Suprapubic skin (tissue), 3 donors: ENCODE results near the gene BARX1.

Experiments
- EP300 ChIP-seq: sonication (generic); formaldehyde crosslinking; IDR thresholded peaks from one replicate; pipeline ENCODE4 v1.6.1; 2017; ENCODE audit warnings: antibody characterized with exemption
- POLR2A ChIP-seq, 2 donors: fragments of 450-650 bp; IDR thresholded peaks; one replicate each; pipeline ENCODE4 v1.6.1; 2017; ENCODE audit warnings: antibody characterized with exemption in 2 of 2, mild to moderate bottlenecking in 2 of 2, moderate library complexity in 2 of 2
- TF ChIP-seq, protein P1 (sequence below), 2 donors: fragments of 200-600 bp in 1 of 2; fragments of 450-650 bp in 1 of 2; sonication (generic) in 1 of 2; IDR thresholded peaks; one replicate each; pipeline ENCODE4 v1.5.1; 2016 to 2019; ENCODE audit warnings: antibody characterized with exemption in 2 of 2, mild to moderate bottlenecking in 1 of 2, moderate library complexity in 1 of 2

DNA sequence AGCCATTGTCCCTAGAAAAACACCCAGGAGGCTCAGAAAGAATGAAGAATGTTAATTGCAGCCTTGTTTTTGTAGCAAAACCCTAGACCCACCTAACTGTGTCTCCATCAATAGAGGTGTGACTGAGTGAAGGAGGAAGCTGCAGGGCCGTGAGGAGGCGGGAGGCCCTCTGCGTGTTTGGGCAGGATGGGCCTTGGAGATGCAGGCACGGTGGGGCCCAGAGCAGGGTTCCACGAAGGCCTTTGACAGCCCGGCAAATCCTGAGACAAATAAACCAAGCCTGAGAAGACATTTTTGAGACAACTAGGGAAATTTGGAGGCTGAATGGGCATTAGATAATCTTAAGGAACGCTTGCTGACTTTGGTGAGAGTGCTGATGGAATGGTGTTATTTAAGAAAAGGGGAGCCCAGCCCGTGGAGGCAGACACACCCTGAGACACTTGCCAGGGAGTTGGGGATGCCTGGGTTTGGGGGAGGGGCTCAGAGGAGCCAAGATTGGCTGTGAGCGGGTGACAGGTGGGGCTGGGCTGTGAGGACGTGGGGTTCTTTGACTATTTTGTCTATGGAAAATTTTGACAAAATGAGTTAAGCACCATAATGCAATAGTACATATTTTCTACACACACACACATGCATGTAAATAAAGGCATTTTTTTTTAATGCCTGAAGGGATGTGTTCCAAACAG is 48.8 kb downstream of the BARX1 start:
- no peak for TF ChIP-seq POLR2A (IDR thresholded peaks at IDR 0.05)
- TF ChIP-seq, protein P1, sequence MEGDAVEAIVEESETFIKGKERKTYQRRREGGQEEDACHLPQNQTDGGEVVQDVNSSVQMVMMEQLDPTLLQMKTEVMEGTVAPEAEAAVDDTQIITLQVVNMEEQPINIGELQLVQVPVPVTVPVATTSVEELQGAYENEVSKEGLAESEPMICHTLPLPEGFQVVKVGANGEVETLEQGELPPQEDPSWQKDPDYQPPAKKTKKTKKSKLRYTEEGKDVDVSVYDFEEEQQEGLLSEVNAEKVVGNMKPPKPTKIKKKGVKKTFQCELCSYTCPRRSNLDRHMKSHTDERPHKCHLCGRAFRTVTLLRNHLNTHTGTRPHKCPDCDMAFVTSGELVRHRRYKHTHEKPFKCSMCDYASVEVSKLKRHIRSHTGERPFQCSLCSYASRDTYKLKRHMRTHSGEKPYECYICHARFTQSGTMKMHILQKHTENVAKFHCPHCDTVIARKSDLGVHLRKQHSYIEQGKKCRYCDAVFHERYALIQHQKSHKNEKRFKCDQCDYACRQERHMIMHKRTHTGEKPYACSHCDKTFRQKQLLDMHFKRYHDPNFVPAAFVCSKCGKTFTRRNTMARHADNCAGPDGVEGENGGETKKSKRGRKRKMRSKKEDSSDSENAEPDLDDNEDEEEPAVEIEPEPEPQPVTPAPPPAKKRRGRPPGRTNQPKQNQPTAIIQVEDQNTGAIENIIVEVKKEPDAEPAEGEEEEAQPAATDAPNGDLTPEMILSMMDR (IDR thresholded peaks at IDR 0.05) = no peak
- TF ChIP-seq EP300 = no peak
